B cell (primary cell): ENCODE measurements around the gene FAM170A. TPM values are rescaled to one million over a fixed set of nuclear protein-coding genes. Genes with fewer than 3 reads are reported as not detected.

Experiments
- ATAC-seq: fragments of 200-7000 bp; cut with Tn5 transposase; one replicate; pipeline ENCODE4 v1.10.0; 2021; ENCODE audit warnings: low read depth, mild to moderate bottlenecking, moderate number of reproducible peaks, moderate library complexity
- CTCF ChIA-PET: fragments of 350-600 bp; sonication (Branson Sonifier 250); formaldehyde crosslinking; loops from one replicate; lab custom pipeline; 2021; ENCODE audit warnings: antibody characterized with exemption, inconsistent platforms; lab: Charles Lee
- POLR2A ChIA-PET: fragments of 350-600 bp; sonication (Branson Sonifier 250); formaldehyde crosslinking; loops from one replicate; lab custom pipeline; 2021; ENCODE audit warnings: antibody characterized with exemption; lab: Charles Lee
- DNase-seq: peaks from one replicate; pipeline ENCODE4 v3.0.0; 2013
- H2AFZ ChIP-seq: 2 replicates; pipeline ENCODE4 v1.6.1; 2012; ENCODE audit warnings: mild to moderate bottlenecking, low read depth, low read length; ENCODE audit not compliant: insufficient read depth, poor library complexity, severe bottlenecking
- H3K27ac ChIP-seq, 2 donors: 1 replicate in 1 of 2; 2 replicates in 1 of 2; pipeline ENCODE4 v1.5.1; 2012 to 2013; ENCODE audit warnings: low read length in 2 of 2, mild to moderate bottlenecking in 2 of 2, moderate library complexity in 1 of 2
- H3K27me3 ChIP-seq, 4 experiments: fragments of 200-600 bp in 1 of 4; sonication (generic) in 1 of 4; replicated peaks in 1 of 4; 1 replicate in 2 of 4; 2 replicates in 2 of 4; pipeline versions ENCODE4 v1.6.1 to v1.7.0; 2013 to 2016; ENCODE audit warnings: low read length in 3 of 4, mild to moderate bottlenecking in 2 of 4, mixed read lengths in 1 of 4, moderate library complexity in 1 of 4; ENCODE audit not compliant: insufficient read depth in 4 of 4, control insufficient read depth in 3 of 4; ENCODE audit errors: control extremely low read depth in 1 of 4
- H3K36me3 ChIP-seq, 2 experiments: replicated peaks in 1 of 2; 1 replicate in 1 of 2; 2 replicates in 1 of 2; pipeline versions ENCODE4 v1.6.1 to v1.7.1; 2013; ENCODE audit warnings: low read length in 1 of 2; ENCODE audit not compliant: insufficient read depth in 2 of 2, control insufficient read depth in 1 of 2; ENCODE audit errors: control extremely low read depth in 1 of 2, extremely low read depth in 1 of 2
- H3K4me1 ChIP-seq, 2 donors: fragments of 200-600 bp in 1 of 2; sonication (generic) in 1 of 2; 1 replicate in 1 of 2; 2 replicates in 1 of 2; pipeline versions ENCODE4 v1.5.1 to v1.6.1; 2013 to 2017; ENCODE audit warnings: low read length in 2 of 2; ENCODE audit not compliant: control insufficient read depth in 2 of 2, insufficient read depth in 2 of 2
- H3K4me2 ChIP-seq: replicated peaks from 2 replicates; pipeline ENCODE3; 2012; ENCODE audit warnings: mild to moderate bottlenecking, low read depth, low read length; ENCODE audit not compliant: poor library complexity, severe bottlenecking
- H3K4me3 ChIP-seq, 5 experiments: fragments of 200-600 bp in 1 of 5; sonication (generic) in 1 of 5; 1 replicate in 3 of 5; 2 replicates in 2 of 5; pipeline versions ENCODE4 v1.5.1 to v1.7.0; 2011 to 2016; ENCODE audit warnings: low read length in 4 of 5, mild to moderate bottlenecking in 4 of 5, low read depth in 2 of 5, control low read depth in 1 of 5, moderate library complexity in 1 of 5; ENCODE audit not compliant: insufficient read depth in 1 of 5; ENCODE audit errors: control extremely low read depth in 1 of 5, extremely low read depth in 1 of 5
- H3K79me2 ChIP-seq: fragments of 200-600 bp; sonication (generic); one replicate; pipeline ENCODE4 v1.6.0; 2016; ENCODE audit warnings: low read length; ENCODE audit not compliant: control insufficient read depth, insufficient read depth
- H3K9ac ChIP-seq: fragments of 200-600 bp; sonication (generic); 2 replicates; pipeline ENCODE4 v1.6.1; 2017; ENCODE audit warnings: mild to moderate bottlenecking, low read length, moderate library complexity
- H3K9me3 ChIP-seq, 3 donors: one replicate each; pipeline versions ENCODE4 v1.6.1 to v1.7.1; 2013; ENCODE audit warnings: low read length in 2 of 3; ENCODE audit not compliant: control insufficient read depth in 2 of 3, insufficient read depth in 1 of 3; ENCODE audit errors: control extremely low read depth in 1 of 3
- H4K20me1 ChIP-seq: 2 replicates; pipeline ENCODE4 v1.6.0; 2012; ENCODE audit warnings: mild to moderate bottlenecking, low read length; ENCODE audit not compliant: insufficient read depth, control insufficient read depth, poor library complexity, severe bottlenecking
- H3K27ac Mint-ChIP-seq: one replicate; pipeline ENCODE4 v1.8.0; 2021; ENCODE audit warnings: mixed read lengths
- H3K27me3 Mint-ChIP-seq: one replicate; pipeline ENCODE4 v1.8.0; 2021; ENCODE audit warnings: mixed read lengths
- H3K4me1 Mint-ChIP-seq: one replicate; pipeline ENCODE4 v1.8.0; 2021; ENCODE audit warnings: mixed read lengths
- H3K4me3 Mint-ChIP-seq: one replicate; pipeline ENCODE4 v1.8.0; 2021; ENCODE audit warnings: mixed read lengths
- H3K9me3 Mint-ChIP-seq: one replicate; pipeline ENCODE4 v1.8.0; 2022; ENCODE audit warnings: mixed read lengths; ENCODE audit not compliant: insufficient read depth
- CTCF ChIP-seq: fragments of 200-600 bp; IDR thresholded peaks from one replicate; pipeline ENCODE4 v1.8.0; 2022; ENCODE audit warnings: antibody characterized with exemption, mild to moderate bottlenecking
- EZH2 ChIP-seq: IDR thresholded peaks from 2 replicates; pipeline ENCODE4 v1.6.1; 2012; ENCODE audit warnings: borderline replicate concordance, low read depth, mild to moderate bottlenecking, moderate library complexity, low read length; ENCODE audit not compliant: insufficient read depth, poor library complexity, severe bottlenecking
- intact Hi-C: fragments of 100-400 bp; cut with micrococcal nuclease; formaldehyde crosslinking; loops from one replicate; pipeline ENCODE4 v1.10.0; 2022
- polyA plus RNA-seq: library from polyadenylated mRNA; depleted of rRNA; stranded (reverse); fragments of >200 nt; gene quantifications from 2 replicates; pipeline ENCODE4 v1.2.3, GENCODE V29; 2012
- total RNA-seq, 2 donors: library from RNA; stranded (reverse); fragments of 120-200 nt in 1 of 2; gene quantifications; 1 replicate in 1 of 2; 2 replicates in 1 of 2; pipeline versions ENCODE4 v1.2.3 to v1.2.4, GENCODE V29; 2013 to 2022

FAM170A gene
- total and polyA plus RNA-seq, 2 donors (not counting 1 experiment from before 2014, with no cell fraction given), result not detected

- POLR2A ChIA-PET, result no interaction called here
- intact Hi-C loops, result no loop called here
- Mint-ChIP-seq H3K4me1 (no peaks in the 10 kb centered on the region), H3K4me3 (no peak overlapping the region), H3K9me3 (peaks cover 1% of the 10 kb centered on the region), H3K27me3 (no peaks in the 10 kb centered on the region), H3K27ac (no peak overlapping the region)
- H3K4me1 ChIP-seq, result no peaks in the 10 kb centered on the region
- H3K36me3 ChIP-seq, result no peaks in the 10 kb centered on the region
- CTCF ChIA-PET, result no interaction called here
- no peak overlapping the region for H3K27ac ChIP-seq
- no peaks in the 10 kb centered on the region for H3K9me3 ChIP-seq
- no peak overlapping the region for H2AFZ ChIP-seq
- TF ChIP-seq CTCF (no peak), EZH2 (no peak)
- H4K20me1 ChIP-seq, result no peaks in the 10 kb centered on the region
- H3K4me2 ChIP-seq, result no peak overlapping the region
- DNase-seq (no peak), ATAC-seq (no peak)
- H3K9ac ChIP-seq, result no peak overlapping the region
- no peaks in the 10 kb centered on the region for H3K79me2 ChIP-seq
- H3K27me3 ChIP-seq, result peaks cover 0 to 3% (median 0%) of the 10 kb centered on the region in 4 experiments
- H3K4me3 ChIP-seq, result no peak overlapping the region
These were observed 26.7 kb downstream of the FAM170A start for GRCh38 chr5:119656023-119656422.

- no peak overlapping the region for H3K4me3 Mint-ChIP-seq
- DNase-seq (no peak), ATAC-seq (no peak)
- peaks cover 0 to 10% (median 2%) of the 10 kb centered on the region in 3 donors for H3K9me3 ChIP-seq
- H2AFZ ChIP-seq, result no peak overlapping the region
- ChIA-PET POLR2A (no interaction called here), CTCF (no interaction called here)
- no peak overlapping the region for H3K4me2 ChIP-seq
- no peaks in the 10 kb centered on the region for H3K27me3 ChIP-seq
- H3K4me1 Mint-ChIP-seq, result no peaks in the 10 kb centered on the region
- H3K79me2 ChIP-seq, result no peaks in the 10 kb centered on the region
- H3K36me3 ChIP-seq, result no peaks in the 10 kb centered on the region
- no peaks in the 10 kb centered on the region for H4K20me1 ChIP-seq
- TF ChIP-seq EZH2, result no peak
- TF ChIP-seq CTCF, result no peak
- H3K9ac ChIP-seq, result no peak overlapping the region
- H3K27me3 Mint-ChIP-seq, result peaks cover 3% of the 10 kb centered on the region
- H3K4me1 ChIP-seq, result no peaks in the 10 kb centered on the region
- no peak overlapping the region for H3K27ac ChIP-seq
- intact Hi-C loops, result no loop called here
- no peak overlapping the region for H3K4me3 ChIP-seq
- peaks cover 3% of the 10 kb centered on the region for H3K9me3 Mint-ChIP-seq
- H3K27ac Mint-ChIP-seq, result no peak overlapping the region
These were observed 37.2 kb downstream of the FAM170A start for GRCh38 chr5:119666542-119666941.
